HFF-Myc (cell line): Measurements from ENCODE around the gene PTBP3.
"Not testable (repeated sequence)": the region's sequence is repeated elsewhere in the genome, so short reads cannot be mapped to it uniquely, and the experiment has no call there.

Experiments used
- DNase-seq: peaks from one replicate; pipeline ENCODE4 v3.0.0-alpha.2; 2011; ENCODE audit warnings: low read depth; ENCODE audit errors: extremely low read depth
- H3K4me3 ChIP-seq: replicated peaks from 2 replicates; pipeline ENCODE4 v1.5.1; 2011; ENCODE audit warnings: low read depth, mild to moderate bottlenecking, control low read depth, low read length
- TF ChIP-seq, protein P1 (sequence below): IDR thresholded peaks from 2 replicates; pipeline ENCODE4 v1.5.1; 2012; ENCODE audit warnings: mild to moderate bottlenecking, low read depth, low read length, control low read depth; ENCODE audit errors: missing control alignments

PTBP3 gene

GRCh38 chr9:112207451-112207850 lies 126.0 kb downstream of the PTBP3 start:
- DNase-seq: no peak

GRCh38 chr9:112203536-112203935 lies 129.9 kb downstream of the PTBP3 start:
- H3K4me3 ChIP-seq: no peak overlapping the region
- TF ChIP-seq, protein P1, sequence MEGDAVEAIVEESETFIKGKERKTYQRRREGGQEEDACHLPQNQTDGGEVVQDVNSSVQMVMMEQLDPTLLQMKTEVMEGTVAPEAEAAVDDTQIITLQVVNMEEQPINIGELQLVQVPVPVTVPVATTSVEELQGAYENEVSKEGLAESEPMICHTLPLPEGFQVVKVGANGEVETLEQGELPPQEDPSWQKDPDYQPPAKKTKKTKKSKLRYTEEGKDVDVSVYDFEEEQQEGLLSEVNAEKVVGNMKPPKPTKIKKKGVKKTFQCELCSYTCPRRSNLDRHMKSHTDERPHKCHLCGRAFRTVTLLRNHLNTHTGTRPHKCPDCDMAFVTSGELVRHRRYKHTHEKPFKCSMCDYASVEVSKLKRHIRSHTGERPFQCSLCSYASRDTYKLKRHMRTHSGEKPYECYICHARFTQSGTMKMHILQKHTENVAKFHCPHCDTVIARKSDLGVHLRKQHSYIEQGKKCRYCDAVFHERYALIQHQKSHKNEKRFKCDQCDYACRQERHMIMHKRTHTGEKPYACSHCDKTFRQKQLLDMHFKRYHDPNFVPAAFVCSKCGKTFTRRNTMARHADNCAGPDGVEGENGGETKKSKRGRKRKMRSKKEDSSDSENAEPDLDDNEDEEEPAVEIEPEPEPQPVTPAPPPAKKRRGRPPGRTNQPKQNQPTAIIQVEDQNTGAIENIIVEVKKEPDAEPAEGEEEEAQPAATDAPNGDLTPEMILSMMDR: no peak
- no peak for DNase-seq

More at GRCh38 chr9:112207451-112207850, 126.0 kb downstream of the PTBP3 start:
- TF ChIP-seq, protein P1: no peak
- no peak overlapping the region for H3K4me3 ChIP-seq

- no peak overlapping the region for H3K4me3 ChIP-seq
- TF ChIP-seq, protein P1: no peak
- DNase-seq: no peak
Observed at GRCh38 chr9:112200711-112201110, 132.7 kb downstream of the PTBP3 start.

DNA sequence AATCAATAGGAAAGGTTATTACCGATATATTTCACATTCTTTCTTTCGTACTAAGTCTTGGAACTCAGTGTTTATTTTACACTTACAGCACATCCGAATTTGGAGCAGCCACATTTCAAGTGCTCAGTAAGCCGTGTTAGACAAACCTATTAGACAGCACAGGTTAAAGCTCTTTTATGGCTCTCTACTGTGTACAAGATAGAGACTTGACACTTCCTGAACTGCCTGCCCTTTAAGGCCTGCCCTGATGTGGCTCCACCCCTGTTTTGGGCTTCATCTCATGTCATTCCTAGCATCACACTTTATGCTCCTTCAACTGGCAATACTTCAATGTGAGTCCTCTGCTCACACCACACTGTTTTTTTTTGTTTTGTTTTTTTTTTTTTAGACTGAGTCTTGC lies 134.8 kb downstream of the PTBP3 start:
- no peak overlapping the region for H3K4me3 ChIP-seq
- TF ChIP-seq, protein P1: no peak
- no peak for DNase-seq

GRCh38 chr9:112194969-112195431 lies 138.4 kb downstream of the PTBP3 start:
- no peak overlapping the region for H3K4me3 ChIP-seq
- DNase-seq: no peak
- TF ChIP-seq, protein P1: no peak

- TF ChIP-seq, protein P1: no peak
- DNase-seq: no peak
- no peak overlapping the region for H3K4me3 ChIP-seq
Observed at GRCh38 chr9:112193572-112194288, 139.7 kb downstream of the PTBP3 start.

- not testable (repeated sequence) for DNase-seq, H3K4me3 ChIP-seq
Observed at GRCh38 chr9:112190320-112190719, 143.1 kb downstream of the PTBP3 start.
